ENCODE results near the gene CAPNS1.

- no peak for TF ChIP-seq CTCF (IDR thresholded peaks at IDR 0.05)
- no peak for TF ChIP-seq POLR2A (IDR thresholded peaks at IDR 0.05)
Observed at GRCh38 chr19:36120092-36120983, 19.5 kb upstream of the CAPNS1 start.

All from thyroid gland (tissue), 4 donors.